Keratinocyte (primary cell): ENCODE data around the gene BGN. TPM values are rescaled to one million over a fixed set of nuclear protein-coding genes. Genes with fewer than 3 reads are reported as not detected.

Experiments used
- DNase-seq: peaks from one replicate; pipeline ENCODE4 v3.0.0-alpha.2; 2011; ENCODE audit warnings: low read depth, missing footprints, low spot score
- FAIRE-seq: peaks from 2 replicates; lab custom pipeline; 2011; peaks lifted over from hg19 to GRCh38; lab: Jason Lieb, UNC
- H2AFZ ChIP-seq: 2 replicates; pipeline ENCODE4 v1.6.0; 2012; ENCODE audit warnings: low read length, control low read depth, inconsistent platforms; ENCODE audit not compliant: control insufficient read depth
- H3K27ac ChIP-seq: 2 replicates; pipeline ENCODE4 v1.5.1; 2011; ENCODE audit warnings: low read length; ENCODE audit not compliant: control insufficient read depth, insufficient read depth
- H3K27me3 ChIP-seq: 3 replicates; pipeline ENCODE4 v1.6.0; 2011; ENCODE audit warnings: low read length; ENCODE audit not compliant: control insufficient read depth, insufficient read depth; ENCODE audit errors: extremely low read depth
- H3K36me3 ChIP-seq, 2 experiments: 2 replicates in 1 of 2; 3 replicates in 1 of 2; pipeline ENCODE4 v1.5.1; 2011; ENCODE audit warnings: low read length in 2 of 2, mild to moderate bottlenecking in 1 of 2; ENCODE audit not compliant: control insufficient read depth in 2 of 2, insufficient read depth in 2 of 2; ENCODE audit errors: extremely low read depth in 1 of 2
- H3K4me1 ChIP-seq: 3 replicates; pipeline ENCODE4 v1.5.1; 2011; ENCODE audit warnings: low read length; ENCODE audit not compliant: control insufficient read depth, insufficient read depth; ENCODE audit errors: extremely low read depth
- H3K4me2 ChIP-seq: 3 replicates; pipeline ENCODE4 v1.6.0; 2011; ENCODE audit warnings: low read depth, low read length; ENCODE audit not compliant: control insufficient read depth, insufficient read depth; ENCODE audit errors: extremely low read depth
- H3K4me3 ChIP-seq, 3 experiments: fragments of 200-600 bp in 1 of 3; sonication (generic) in 1 of 3; 2 replicates in 2 of 3; 3 replicates in 1 of 3; pipeline ENCODE4 v1.5.1; 2011 to 2016; ENCODE audit warnings: low read length in 3 of 3, mild to moderate bottlenecking in 3 of 3, control low read depth in 2 of 3, inconsistent platforms in 1 of 3, low read depth in 1 of 3, mixed read lengths in 1 of 3, mixed run types in 1 of 3, moderate library complexity in 1 of 3; ENCODE audit not compliant: control insufficient read depth in 2 of 3, insufficient read depth in 2 of 3; ENCODE audit errors: extremely low read depth in 1 of 3
- H3K79me2 ChIP-seq: 2 replicates; pipeline ENCODE4 v1.6.0; 2012; ENCODE audit warnings: low read length; ENCODE audit not compliant: control insufficient read depth, insufficient read depth
- H3K9ac ChIP-seq: 3 replicates; pipeline ENCODE4 v1.6.0; 2011; ENCODE audit warnings: low read length; ENCODE audit not compliant: control insufficient read depth, insufficient read depth; ENCODE audit errors: extremely low read depth
- H3K9me1 ChIP-seq: 3 replicates; pipeline ENCODE4 v1.6.0; 2011; ENCODE audit warnings: low read length; ENCODE audit not compliant: control insufficient read depth, insufficient read depth; ENCODE audit errors: extremely low read depth
- H3K9me3 ChIP-seq: 2 replicates; pipeline ENCODE4 v1.5.1; 2012; ENCODE audit warnings: low read depth, low read length; ENCODE audit not compliant: control insufficient read depth
- H4K20me1 ChIP-seq: 3 replicates; pipeline ENCODE4 v1.6.0; 2011; ENCODE audit warnings: low read length; ENCODE audit not compliant: control insufficient read depth, insufficient read depth; ENCODE audit errors: extremely low read depth
- CTCF ChIP-seq, 3 experiments: IDR thresholded peaks in 1 of 3; conservative IDR thresholded peaks in 1 of 3; optimal IDR thresholded peaks in 1 of 3; 2 replicates in 2 of 3; 3 replicates in 1 of 3; pipeline versions ENCODE3 to v1.5.1; 2011; ENCODE audit warnings: low read length in 3 of 3, mild to moderate bottlenecking in 3 of 3, moderate library complexity in 2 of 3, control low read depth in 1 of 3, inconsistent platforms in 1 of 3; ENCODE audit not compliant: insufficient read depth in 2 of 3; ENCODE audit errors: extremely low read depth in 1 of 3
- EZH2 ChIP-seq: IDR thresholded peaks from one replicate; pipeline ENCODE4 v1.6.1; 2012; ENCODE audit warnings: inconsistent platforms, mild to moderate bottlenecking, low read length, moderate library complexity
- dilution Hi-C: fragments of 300-500 bp; cut with MboI; formaldehyde crosslinking; loops from one replicate; pipeline ENCODE4 v1.7.0; 2020; ENCODE audit warnings: low sequenced_read_pairs; ENCODE audit not compliant: extremely low pct_ligation_motif_present
- polyA plus RNA-seq, 5 experiments: library from polyadenylated mRNA; depleted of rRNA in 3 of 5; stranded (reverse) in 3 of 5; stranded (forward) in 1 of 5; unstranded in 1 of 5; fragments of >200 nt; gene quantifications; 1 replicate in 1 of 5; 2 replicates in 3 of 5; 3 replicates in 1 of 5; pipeline versions ENCODE4 v1.2.1 to v1.2.3, GENCODE V29; 2011 to 2012; ENCODE audit warnings: missing spikeins in 2 of 5, low read depth in 1 of 5, low replicate concordance in 1 of 5

The BGN gene
- polyA plus RNA-seq, 1 donor (not counting 4 experiments of a cell fraction or from before 2014, with no cell fraction given), result 0.07 TPM

GRCh38 chrX:153468008-153468580 lies 26.7 kb upstream of the BGN start:
- TF ChIP-seq EZH2 (no peak), CTCF (optimal IDR thresholded peaks at IDR 0.05 in 1 of 3, IDR thresholded peaks at IDR 0.05 in 1 of 3, conservative IDR thresholded peaks at IDR 0.05 in 1 of 3; ENCODE audit: extremely low read depth in 1 of 3, insufficient read depth in 2 of 3, low read length in 3 of 3) (no peak)
- FAIRE-seq (no peak), DNase-seq (no peak)
- dilution Hi-C loops, result no loop called here
- Histone ChIP-seq H4K20me1 (no peaks in the 10 kb centered on the region), H3K79me2 (peaks cover 4% of the 10 kb centered on the region), H3K4me1 (peaks cover 3% of the 10 kb centered on the region), H3K9me1 (no peaks in the 10 kb centered on the region), H3K9me3 (no peaks in the 10 kb centered on the region), H3K4me3 (no peak overlapping the region), H3K27me3 (no peaks in the 10 kb centered on the region), H3K27ac (no peak overlapping the region), H3K4me2 (no peak overlapping the region), H3K9ac (no peak overlapping the region), H2AFZ (no peak overlapping the region), H3K36me3 (no peaks in the 10 kb centered on the region)

- dilution Hi-C loops, result no loop called here
- H2AFZ ChIP-seq, result peak overlapping the region; percentile 65
- H3K79me2 ChIP-seq, result peaks cover 4% of the 10 kb centered on the region
- H3K27me3 ChIP-seq, result no peaks in the 10 kb centered on the region
- no peaks in the 10 kb centered on the region for H3K9me1 ChIP-seq
- H3K9ac ChIP-seq, result peak overlapping the region; percentile 67
- peak overlapping the region; percentile 20 for H3K27ac ChIP-seq
- peaks cover 3% of the 10 kb centered on the region for H3K4me1 ChIP-seq
- TF ChIP-seq EZH2 (no peak), CTCF (optimal IDR thresholded peaks at IDR 0.05 in 1 of 3, IDR thresholded peaks at IDR 0.05 in 1 of 3, conservative IDR thresholded peaks at IDR 0.05 in 1 of 3; ENCODE audit: extremely low read depth in 1 of 3, insufficient read depth in 2 of 3, low read length in 3 of 3) (peak in 2 of 3 experiments; percentile 9 to 33)
- peak overlapping the region; percentile 78 for H3K4me2 ChIP-seq
- no peaks in the 10 kb centered on the region for H4K20me1 ChIP-seq
- FAIRE-seq, result no peak
- H3K36me3 ChIP-seq, result no peaks in the 10 kb centered on the region
- peak overlapping the region; percentile 51 to 78 (median 70) for H3K4me3 ChIP-seq
- H3K9me3 ChIP-seq, result no peaks in the 10 kb centered on the region
- no peak for DNase-seq
These were observed 24.9 kb upstream of the BGN start for GRCh38 chrX:153469811-153470410.
